ENCODE results near the gene LHX2.
"Not testable (repeated sequence)": the region's sequence is repeated elsewhere in the genome, so short reads cannot be mapped to it uniquely, and the experiment has no call there.

Gene LHX2

GRCh38 chr9:123972618-123973017 lies 39.0 kb upstream of the LHX2 start:
- Histone ChIP-seq H3K4me2 (no peak overlapping the region), H4K20me1 (ENCODE audit: insufficient read depth) (no peaks in the 10 kb centered on the region), H3K79me2 (ENCODE audit: insufficient read depth, low read depth) (no peaks in the 10 kb centered on the region), H3K27me3 (ENCODE audit: insufficient read depth, low read depth) (no peaks in the 10 kb centered on the region), H3K36me3 (ENCODE audit: insufficient read depth) (no peaks in the 10 kb centered on the region), H3K27ac (no peak overlapping the region), H3K9ac (no peak overlapping the region), H3K4me3 (IDR thresholded peaks at IDR 0.05; ENCODE audit: insufficient read depth, low read depth, low read length) (no peak overlapping the region), H3K4me1 (ENCODE audit: low read depth, poor library complexity, severe bottlenecking) (no peaks in the 10 kb centered on the region), H2AFZ (ENCODE audit: low read depth) (no peak overlapping the region)
- TF ChIP-seq CTCF (conservative IDR thresholded peaks at IDR 0.05; ENCODE audit: low read depth, low read length) = no peak

GRCh38 chr9:123973590-123974223 lies 37.9 kb upstream of the LHX2 start:
- Histone ChIP-seq H3K27ac (no peak overlapping the region), H3K4me3 (IDR thresholded peaks at IDR 0.05; ENCODE audit: insufficient read depth, low read depth, low read length) (no peak overlapping the region), H3K4me1 (ENCODE audit: low read depth, poor library complexity, severe bottlenecking) (no peaks in the 10 kb centered on the region), H3K9ac (no peak overlapping the region), H4K20me1 (ENCODE audit: insufficient read depth) (no peaks in the 10 kb centered on the region), H3K4me2 (no peak overlapping the region), H3K79me2 (ENCODE audit: insufficient read depth, low read depth) (no peaks in the 10 kb centered on the region), H2AFZ (ENCODE audit: low read depth) (no peak overlapping the region), H3K36me3 (ENCODE audit: insufficient read depth) (no peaks in the 10 kb centered on the region), H3K27me3 (ENCODE audit: insufficient read depth, low read depth) (no peaks in the 10 kb centered on the region)
- TF ChIP-seq CTCF (conservative IDR thresholded peaks at IDR 0.05; ENCODE audit: low read depth, low read length) = no peak

- Histone ChIP-seq H3K4me2 (no peak overlapping the region), H3K9ac (no peak overlapping the region), H4K20me1 (ENCODE audit: insufficient read depth) (no peaks in the 10 kb centered on the region), H3K36me3 (ENCODE audit: insufficient read depth) (no peaks in the 10 kb centered on the region), H3K4me1 (ENCODE audit: low read depth, poor library complexity, severe bottlenecking) (no peaks in the 10 kb centered on the region), H3K4me3 (IDR thresholded peaks at IDR 0.05; ENCODE audit: insufficient read depth, low read depth, low read length) (no peak overlapping the region), H2AFZ (ENCODE audit: low read depth) (no peak overlapping the region), H3K79me2 (ENCODE audit: insufficient read depth, low read depth) (no peaks in the 10 kb centered on the region), H3K27me3 (ENCODE audit: insufficient read depth, low read depth) (no peaks in the 10 kb centered on the region), H3K27ac (no peak overlapping the region)
- TF ChIP-seq CTCF (conservative IDR thresholded peaks at IDR 0.05; ENCODE audit: low read depth, low read length) = no peak
These were observed 37.1 kb upstream of the LHX2 start for GRCh38 chr9:123974471-123974870.

- no peak overlapping the region for H2AFZ ChIP-seq (ENCODE audit: low read depth)
- no peak overlapping the region for H3K4me3 ChIP-seq (IDR thresholded peaks at IDR 0.05; ENCODE audit: insufficient read depth, low read depth, low read length)
- no peak overlapping the region for H3K4me2 ChIP-seq
- H4K20me1 ChIP-seq (ENCODE audit: insufficient read depth) = no peaks in the 10 kb centered on the region
- H3K36me3 ChIP-seq (ENCODE audit: insufficient read depth) = no peaks in the 10 kb centered on the region
- TF ChIP-seq CTCF (conservative IDR thresholded peaks at IDR 0.05; ENCODE audit: low read depth, low read length) = no peak
- H3K4me1 ChIP-seq (ENCODE audit: low read depth, poor library complexity, severe bottlenecking) = no peaks in the 10 kb centered on the region
- no peak overlapping the region for H3K9ac ChIP-seq
- no peak overlapping the region for H3K27ac ChIP-seq
- no peaks in the 10 kb centered on the region for H3K79me2 ChIP-seq (ENCODE audit: insufficient read depth, low read depth)
- no peaks in the 10 kb centered on the region for H3K27me3 ChIP-seq (ENCODE audit: insufficient read depth, low read depth)
These were observed 35.7 kb upstream of the LHX2 start for GRCh38 chr9:123975871-123976270.

GRCh38 chr9:123976579-123976978 lies 35.0 kb upstream of the LHX2 start:
- H3K4me3 ChIP-seq (IDR thresholded peaks at IDR 0.05; ENCODE audit: insufficient read depth, low read depth, low read length); H3K9ac ChIP-seq; H3K4me2 ChIP-seq; H3K36me3 ChIP-seq (ENCODE audit: insufficient read depth); H3K27me3 ChIP-seq (ENCODE audit: insufficient read depth, low read depth); H2AFZ ChIP-seq (ENCODE audit: low read depth); H3K79me2 ChIP-seq (ENCODE audit: insufficient read depth, low read depth); H3K4me1 ChIP-seq (ENCODE audit: low read depth, poor library complexity, severe bottlenecking); H4K20me1 ChIP-seq (ENCODE audit: insufficient read depth); H3K27ac ChIP-seq: not testable (repeated sequence)
